B cell (primary cell): ENCODE data around the gene CA14. TPM values are rescaled to one million over a fixed set of nuclear protein-coding genes. Genes with fewer than 3 reads are reported as not detected.
A peak's percentile ranks its signal among the peaks of the same experiment; 100 is the strongest.

Source experiments
- ATAC-seq: fragments of 200-7000 bp; cut with Tn5 transposase; one replicate; pipeline ENCODE4 v1.10.0; 2021; ENCODE audit warnings: low read depth, mild to moderate bottlenecking, moderate number of reproducible peaks, moderate library complexity
- CTCF ChIA-PET: fragments of 350-600 bp; sonication (Branson Sonifier 250); formaldehyde crosslinking; loops from one replicate; lab custom pipeline; 2021; ENCODE audit warnings: antibody characterized with exemption, inconsistent platforms; lab: Charles Lee
- POLR2A ChIA-PET: fragments of 350-600 bp; sonication (Branson Sonifier 250); formaldehyde crosslinking; loops from one replicate; lab custom pipeline; 2021; ENCODE audit warnings: antibody characterized with exemption; lab: Charles Lee
- DNase-seq: peaks from one replicate; pipeline ENCODE4 v3.0.0; 2013
- H2AFZ ChIP-seq: 2 replicates; pipeline ENCODE4 v1.6.1; 2012; ENCODE audit warnings: mild to moderate bottlenecking, low read depth, low read length; ENCODE audit not compliant: insufficient read depth, poor library complexity, severe bottlenecking
- H3K27ac ChIP-seq, 2 donors: 1 replicate in 1 of 2; 2 replicates in 1 of 2; pipeline ENCODE4 v1.5.1; 2012 to 2013; ENCODE audit warnings: low read length in 2 of 2, mild to moderate bottlenecking in 2 of 2, moderate library complexity in 1 of 2
- H3K27me3 ChIP-seq, 4 experiments: fragments of 200-600 bp in 1 of 4; sonication (generic) in 1 of 4; replicated peaks in 1 of 4; 1 replicate in 2 of 4; 2 replicates in 2 of 4; pipeline versions ENCODE4 v1.6.1 to v1.7.0; 2013 to 2016; ENCODE audit warnings: low read length in 3 of 4, mild to moderate bottlenecking in 2 of 4, mixed read lengths in 1 of 4, moderate library complexity in 1 of 4; ENCODE audit not compliant: insufficient read depth in 4 of 4, control insufficient read depth in 3 of 4; ENCODE audit errors: control extremely low read depth in 1 of 4
- H3K36me3 ChIP-seq, 2 experiments: replicated peaks in 1 of 2; 1 replicate in 1 of 2; 2 replicates in 1 of 2; pipeline versions ENCODE4 v1.6.1 to v1.7.1; 2013; ENCODE audit warnings: low read length in 1 of 2; ENCODE audit not compliant: insufficient read depth in 2 of 2, control insufficient read depth in 1 of 2; ENCODE audit errors: control extremely low read depth in 1 of 2, extremely low read depth in 1 of 2
- H3K4me1 ChIP-seq, 2 donors: fragments of 200-600 bp in 1 of 2; sonication (generic) in 1 of 2; 1 replicate in 1 of 2; 2 replicates in 1 of 2; pipeline versions ENCODE4 v1.5.1 to v1.6.1; 2013 to 2017; ENCODE audit warnings: low read length in 2 of 2; ENCODE audit not compliant: control insufficient read depth in 2 of 2, insufficient read depth in 2 of 2
- H3K4me2 ChIP-seq: replicated peaks from 2 replicates; pipeline ENCODE3; 2012; ENCODE audit warnings: mild to moderate bottlenecking, low read depth, low read length; ENCODE audit not compliant: poor library complexity, severe bottlenecking
- H3K4me3 ChIP-seq, 5 experiments: fragments of 200-600 bp in 1 of 5; sonication (generic) in 1 of 5; 1 replicate in 3 of 5; 2 replicates in 2 of 5; pipeline versions ENCODE4 v1.5.1 to v1.7.0; 2011 to 2016; ENCODE audit warnings: low read length in 4 of 5, mild to moderate bottlenecking in 4 of 5, low read depth in 2 of 5, control low read depth in 1 of 5, moderate library complexity in 1 of 5; ENCODE audit not compliant: insufficient read depth in 1 of 5; ENCODE audit errors: control extremely low read depth in 1 of 5, extremely low read depth in 1 of 5
- H3K79me2 ChIP-seq: fragments of 200-600 bp; sonication (generic); one replicate; pipeline ENCODE4 v1.6.0; 2016; ENCODE audit warnings: low read length; ENCODE audit not compliant: control insufficient read depth, insufficient read depth
- H3K9ac ChIP-seq: fragments of 200-600 bp; sonication (generic); 2 replicates; pipeline ENCODE4 v1.6.1; 2017; ENCODE audit warnings: mild to moderate bottlenecking, low read length, moderate library complexity
- H3K9me3 ChIP-seq, 3 donors: one replicate each; pipeline versions ENCODE4 v1.6.1 to v1.7.1; 2013; ENCODE audit warnings: low read length in 2 of 3; ENCODE audit not compliant: control insufficient read depth in 2 of 3, insufficient read depth in 1 of 3; ENCODE audit errors: control extremely low read depth in 1 of 3
- H4K20me1 ChIP-seq: 2 replicates; pipeline ENCODE4 v1.6.0; 2012; ENCODE audit warnings: mild to moderate bottlenecking, low read length; ENCODE audit not compliant: insufficient read depth, control insufficient read depth, poor library complexity, severe bottlenecking
- H3K27ac Mint-ChIP-seq: one replicate; pipeline ENCODE4 v1.8.0; 2021; ENCODE audit warnings: mixed read lengths
- H3K27me3 Mint-ChIP-seq: one replicate; pipeline ENCODE4 v1.8.0; 2021; ENCODE audit warnings: mixed read lengths
- H3K4me1 Mint-ChIP-seq: one replicate; pipeline ENCODE4 v1.8.0; 2021; ENCODE audit warnings: mixed read lengths
- H3K4me3 Mint-ChIP-seq: one replicate; pipeline ENCODE4 v1.8.0; 2021; ENCODE audit warnings: mixed read lengths
- H3K9me3 Mint-ChIP-seq: one replicate; pipeline ENCODE4 v1.8.0; 2022; ENCODE audit warnings: mixed read lengths; ENCODE audit not compliant: insufficient read depth
- CTCF ChIP-seq: fragments of 200-600 bp; IDR thresholded peaks from one replicate; pipeline ENCODE4 v1.8.0; 2022; ENCODE audit warnings: antibody characterized with exemption, mild to moderate bottlenecking
- EZH2 ChIP-seq: IDR thresholded peaks from 2 replicates; pipeline ENCODE4 v1.6.1; 2012; ENCODE audit warnings: borderline replicate concordance, low read depth, mild to moderate bottlenecking, moderate library complexity, low read length; ENCODE audit not compliant: insufficient read depth, poor library complexity, severe bottlenecking
- WGBS: methylation state at CpG from one replicate; pipeline ENCODE4 v1.1.5; 2013; ENCODE audit warnings: missing lambda C conversion rate; ENCODE audit not compliant: insufficient coverage; 5-methylcytosine and 5-hydroxymethylcytosine counted together
- intact Hi-C: fragments of 100-400 bp; cut with micrococcal nuclease; formaldehyde crosslinking; loops from one replicate; pipeline ENCODE4 v1.10.0; 2022
- polyA plus RNA-seq: library from polyadenylated mRNA; depleted of rRNA; stranded (reverse); fragments of >200 nt; gene quantifications from 2 replicates; pipeline ENCODE4 v1.2.3, GENCODE V29; 2012
- total RNA-seq, 2 donors: library from RNA; stranded (reverse); fragments of 120-200 nt in 1 of 2; gene quantifications; 1 replicate in 1 of 2; 2 replicates in 1 of 2; pipeline versions ENCODE4 v1.2.3 to v1.2.4, GENCODE V29; 2013 to 2022

The CA14 gene
- total and polyA plus RNA-seq, 2 donors (not counting 1 experiment from before 2014, with no cell fraction given): not detected

GRCh38 chr1:150256554-150257341 lies 826 bp upstream of the CA14 start:
- Mint-ChIP-seq H3K9me3 (no peaks in the 10 kb centered on the region), H3K4me3 (no peak overlapping the region), H3K4me1 (peaks cover 13% of the 10 kb centered on the region), H3K27ac (no peak overlapping the region), H3K27me3 (peaks cover 45% of the 10 kb centered on the region)
- no peak for ATAC-seq
- POLR2A ChIA-PET: no interaction called here
- CTCF ChIA-PET: interaction anchor here (0.8 to 5.6 kb wide), 18 partner anchors 8 to 259 kb away, joined by 3 to 60 read pairs (median 4); partner anchors contain the start of genes APH1A, C1orf54, CIART and FALEC
- 14% methylated on average over 6 of the region's 14 CpGs for WGBS
- H4K20me1 ChIP-seq: no peaks in the 10 kb centered on the region
- H3K9me3 ChIP-seq: no peaks in the 10 kb centered on the region
- no peak overlapping the region for H3K27ac ChIP-seq
- H3K79me2 ChIP-seq: no peaks in the 10 kb centered on the region
- no peak overlapping the region for H2AFZ ChIP-seq
- peaks cover 14 to 15% of the 10 kb centered on the region in 2 donors for H3K4me1 ChIP-seq
- H3K36me3 ChIP-seq: no peaks in the 10 kb centered on the region
- no peak for DNase-seq
- H3K4me3 ChIP-seq: no peak overlapping the region
- H3K4me2 ChIP-seq: peak overlapping the region; percentile 74
- H3K9ac ChIP-seq: no peak overlapping the region
- H3K27me3 ChIP-seq: peaks cover 0 to 36% (median 24%) of the 10 kb centered on the region in 4 experiments
- intact Hi-C loops: loop anchor here (1.0 to 10.0 kb wide), 3 partner anchors 12 to 738 kb away; no protein-coding TSS in a partner anchor
- TF ChIP-seq CTCF (no peak), EZH2 (no peak)

- Histone ChIP-seq H3K79me2 (no peaks in the 10 kb centered on the region), H3K4me1 (peaks cover 14 to 15% of the 10 kb centered on the region in 2 donors), H3K27me3 (peaks cover 0 to 36% (median 24%) of the 10 kb centered on the region in 4 experiments), H4K20me1 (no peaks in the 10 kb centered on the region), H3K27ac (no peak overlapping the region), H3K4me2 (no peak overlapping the region), H3K9me3 (no peaks in the 10 kb centered on the region), H2AFZ (no peak overlapping the region), H3K9ac (no peak overlapping the region), H3K4me3 (no peak overlapping the region), H3K36me3 (no peaks in the 10 kb centered on the region)
- 89% methylated on average over 3 of the region's 4 CpGs for WGBS
- intact Hi-C loops: loop anchor here (10.0 kb wide), 1 partner anchor 736 kb away; no protein-coding TSS in a partner anchor
- Mint-ChIP-seq H3K4me3 (no peak overlapping the region), H3K27ac (no peak overlapping the region), H3K4me1 (peaks cover 13% of the 10 kb centered on the region), H3K9me3 (no peaks in the 10 kb centered on the region), H3K27me3 (peaks cover 40% of the 10 kb centered on the region)
- ChIA-PET POLR2A (no interaction called here), CTCF (interaction anchor here (1.0 kb wide), 2 partner anchors 13 to 258 kb away, joined by 3 to 7 read pairs; partner anchors contain the start of gene C1orf54)
- TF ChIP-seq CTCF (no peak), EZH2 (no peak)
- no peak for ATAC-seq
- no peak for DNase-seq
Measured at GRCh38 chr1:150259217-150259616, 1.6 kb downstream of the CA14 start.
